ENCODE results near the gene ATP6V1F.
A peak's percentile ranks its signal among the peaks of the same experiment; 100 is the strongest.

Gene ATP6V1F

GRCh38 chr7:128842674-128843641, 19.7 kb upstream of the ATP6V1F start:
- H3K27ac ChIP-seq = peak overlapping the region; percentile 38; the same call in 1 of the 2 replicates
- TF ChIP-seq CTCF (IDR thresholded peaks at IDR 0.05) = no peak
- no peak for TF ChIP-seq ZFX (IDR thresholded peaks at IDR 0.05; ENCODE audit: borderline replicate concordance)

- TF ChIP-seq ZFX (IDR thresholded peaks at IDR 0.05; ENCODE audit: borderline replicate concordance) = no peak
- TF ChIP-seq CTCF (IDR thresholded peaks at IDR 0.05) = no peak
Measured at GRCh38 chr7:128843938-128844621, 18.6 kb upstream of the ATP6V1F start.

DNA sequence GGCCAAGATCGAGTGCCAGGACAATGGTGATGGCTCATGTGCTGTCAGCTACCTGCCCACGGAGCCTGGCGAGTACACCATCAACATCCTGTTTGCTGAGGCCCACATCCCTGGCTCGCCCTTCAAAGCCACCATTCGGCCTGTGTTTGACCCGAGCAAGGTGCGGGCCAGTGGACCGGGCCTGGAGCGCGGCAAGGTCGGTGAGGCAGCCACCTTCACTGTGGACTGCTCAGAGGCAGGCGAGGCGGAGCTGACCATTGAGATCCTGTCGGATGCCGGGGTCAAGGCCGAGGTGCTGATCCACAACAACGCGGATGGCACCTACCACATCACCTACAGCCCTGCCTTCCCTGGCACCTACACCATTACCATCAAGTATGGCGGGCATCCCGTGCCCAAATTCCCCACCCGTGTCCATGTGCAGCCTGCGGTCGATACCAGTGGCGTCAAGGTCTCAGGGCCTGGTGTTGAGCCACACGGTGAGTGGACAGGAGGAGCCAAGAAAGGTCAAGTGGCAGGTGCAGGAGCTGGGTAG, 17.8 kb upstream of the ATP6V1F start:
- no peak overlapping the region for H3K27ac ChIP-seq
- no peak for TF ChIP-seq CTCF (IDR thresholded peaks at IDR 0.05)
- TF ChIP-seq ZFX (IDR thresholded peaks at IDR 0.05; ENCODE audit: borderline replicate concordance) = no peak

More at GRCh38 chr7:128843938-128844621, 18.6 kb upstream of the ATP6V1F start:
- no peak overlapping the region for H3K27ac ChIP-seq

DNA sequence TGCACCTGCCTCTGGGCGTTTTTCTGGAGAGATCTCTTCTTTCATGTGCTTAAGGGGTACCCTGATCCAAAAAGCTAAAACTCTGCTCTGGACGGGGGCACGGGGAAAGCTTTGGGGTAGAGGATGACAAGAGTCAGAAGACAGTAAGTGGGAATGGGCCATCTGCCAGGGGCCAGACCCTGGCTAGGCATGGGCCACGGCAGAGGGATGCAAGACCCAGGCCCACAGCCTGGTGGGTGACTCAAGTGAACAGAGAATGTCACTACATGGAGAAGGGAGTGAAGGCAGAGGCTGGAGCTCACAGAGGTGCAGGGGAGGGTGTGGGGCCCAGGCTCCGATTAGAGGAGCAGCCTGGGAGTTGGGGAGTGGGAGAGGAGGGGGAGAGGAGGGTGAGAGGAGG, 17.2 kb upstream of the ATP6V1F start:
- TF ChIP-seq CTCF (IDR thresholded peaks at IDR 0.05) (no peak), ZFX (IDR thresholded peaks at IDR 0.05; ENCODE audit: borderline replicate concordance) (no peak)
- H3K27ac ChIP-seq = no peak overlapping the region

- TF ChIP-seq CTCF (IDR thresholded peaks at IDR 0.05) (no peak), ZFX (IDR thresholded peaks at IDR 0.05; ENCODE audit: borderline replicate concordance) (no peak)
- no peak overlapping the region for H3K27ac ChIP-seq
Measured at GRCh38 chr7:128845987-128846386, 16.7 kb upstream of the ATP6V1F start.

- no peak for TF ChIP-seq ZFX (IDR thresholded peaks at IDR 0.05; ENCODE audit: borderline replicate concordance)
- no peak for TF ChIP-seq CTCF (IDR thresholded peaks at IDR 0.05)
- H3K27ac ChIP-seq = no peak overlapping the region
Measured at GRCh38 chr7:128846781-128847444, 15.7 kb upstream of the ATP6V1F start.

Measured in 22Rv1 (cell line).